Endothelial cell of hepatic sinusoid (primary cell): ENCODE results near the gene ANXA2R.
"Not testable (repeated sequence)": the region's sequence is repeated elsewhere in the genome, so short reads cannot be mapped to it uniquely, and the experiment has no call there.

ENCODE experiments used
- in situ Hi-C: cut with HindIII; loops from 2 replicates; pipeline ENCODE4 v1.10.0; 2017; ENCODE audit warnings: low sequenced_read_pairs

ANXA2R gene, protein sequence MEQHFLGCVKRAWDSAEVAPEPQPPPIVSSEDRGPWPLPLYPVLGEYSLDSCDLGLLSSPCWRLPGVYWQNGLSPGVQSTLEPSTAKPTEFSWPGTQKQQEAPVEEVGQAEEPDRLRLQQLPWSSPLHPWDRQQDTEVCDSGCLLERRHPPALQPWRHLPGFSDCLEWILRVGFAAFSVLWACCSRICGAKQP

DNA sequence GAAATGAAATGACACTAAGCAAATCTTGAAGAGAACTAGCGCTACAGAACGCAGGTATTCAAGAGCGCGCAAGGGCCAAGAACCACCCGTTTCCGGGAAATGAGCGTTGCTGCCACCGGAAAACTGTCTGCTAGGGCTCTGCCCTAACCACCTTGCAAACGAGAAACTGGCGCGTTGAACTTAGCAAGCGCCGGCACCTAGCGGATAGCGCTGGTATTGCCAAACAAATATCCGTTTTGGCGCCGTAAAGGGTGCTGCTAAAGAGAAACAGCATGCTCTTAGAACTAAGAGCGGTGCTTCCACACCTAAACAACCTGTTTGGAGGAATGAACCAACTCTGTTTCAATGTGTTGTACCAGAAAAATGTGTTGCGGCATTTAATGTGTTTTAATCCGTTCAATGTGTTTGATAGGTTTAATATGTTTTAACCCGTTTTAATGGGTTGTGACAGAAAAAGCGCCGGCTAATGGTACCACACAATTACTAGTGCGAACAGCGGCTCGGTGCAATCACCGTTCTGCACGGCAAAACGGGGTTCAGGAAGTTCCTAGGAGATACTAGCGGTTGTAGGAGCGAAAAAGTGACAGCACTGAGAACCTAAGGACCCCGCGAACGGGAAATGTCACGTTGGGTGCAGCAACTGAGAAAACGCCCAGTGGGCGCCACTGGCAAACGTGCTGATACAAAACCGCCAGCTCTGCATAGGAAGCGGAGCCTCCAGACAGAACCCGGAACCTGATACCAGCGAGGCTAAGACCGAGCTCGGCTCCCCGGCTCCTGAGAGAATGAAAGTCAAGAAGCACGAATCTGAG lies at the start of gene ANXA2R:
ANXA2R (minus strand) TSS at position 33 of the 812 bp plus-strand sequence. CDS start 273 bp downstream, outside the sequence.
- in situ Hi-C loops, result no loop called here

DNA sequence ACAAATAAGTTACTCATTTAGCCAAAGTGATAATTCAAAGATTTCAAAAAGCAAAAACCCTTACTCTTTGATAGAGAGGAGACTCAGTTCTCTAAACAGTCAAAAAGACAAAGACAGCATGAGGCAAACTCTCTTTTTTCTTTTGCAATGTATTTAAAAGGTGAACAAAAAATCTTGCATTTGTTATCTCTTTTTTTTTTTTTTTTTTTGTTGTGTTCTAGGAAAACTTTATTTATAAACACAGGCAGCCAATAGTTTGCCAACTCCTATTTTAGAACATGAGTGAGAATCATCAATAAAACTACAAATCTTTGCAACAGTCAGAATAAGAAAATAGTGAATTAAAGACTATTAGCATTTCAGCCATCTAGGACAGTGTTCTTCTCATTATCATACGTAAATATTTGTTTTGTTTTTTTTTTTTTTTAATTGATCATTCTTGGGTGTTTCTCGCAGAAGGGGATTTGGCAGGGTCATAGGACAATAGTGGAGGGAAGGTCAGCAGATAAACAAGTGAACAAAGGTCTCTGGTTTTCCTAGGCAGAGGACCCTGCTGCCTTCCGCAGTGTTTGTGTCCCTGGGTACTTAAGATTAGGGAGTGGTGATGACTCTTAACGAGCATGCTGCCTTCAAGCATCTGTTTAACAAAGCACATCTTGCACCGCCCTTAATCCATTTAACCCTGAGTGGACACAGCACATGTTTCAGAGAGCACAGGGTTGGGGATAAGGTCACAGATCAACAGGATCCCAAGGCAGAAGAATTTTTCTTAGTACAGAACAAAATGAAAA lies 46.2 kb upstream of the ANXA2R start:
- in situ Hi-C loops, result loop anchor here (25.0 kb wide), 1 partner anchor 174 kb away; no protein-coding TSS in a partner anchor

DNA sequence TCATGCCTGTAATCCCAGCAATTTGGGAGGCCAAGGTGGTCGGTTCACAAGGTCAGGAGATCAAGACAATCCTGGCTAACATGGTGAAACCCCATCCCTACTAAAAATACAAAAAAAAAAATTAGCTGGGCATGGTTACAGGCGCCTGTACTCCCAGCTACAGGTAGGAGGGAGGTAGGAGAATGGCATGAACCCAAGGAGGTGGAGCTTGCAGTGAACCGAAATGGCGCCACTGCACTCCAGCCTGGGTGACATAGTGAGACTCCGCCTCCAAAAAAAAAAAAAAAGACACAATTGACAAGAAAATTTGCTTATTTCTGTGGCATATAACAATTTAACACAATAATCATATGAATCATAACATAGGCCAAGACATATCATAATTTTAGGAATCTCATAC lies 45.3 kb upstream of the ANXA2R start:
- in situ Hi-C loops, result loop anchor here (25.0 kb wide), 1 partner anchor 173 kb away; no protein-coding TSS in a partner anchor

DNA sequence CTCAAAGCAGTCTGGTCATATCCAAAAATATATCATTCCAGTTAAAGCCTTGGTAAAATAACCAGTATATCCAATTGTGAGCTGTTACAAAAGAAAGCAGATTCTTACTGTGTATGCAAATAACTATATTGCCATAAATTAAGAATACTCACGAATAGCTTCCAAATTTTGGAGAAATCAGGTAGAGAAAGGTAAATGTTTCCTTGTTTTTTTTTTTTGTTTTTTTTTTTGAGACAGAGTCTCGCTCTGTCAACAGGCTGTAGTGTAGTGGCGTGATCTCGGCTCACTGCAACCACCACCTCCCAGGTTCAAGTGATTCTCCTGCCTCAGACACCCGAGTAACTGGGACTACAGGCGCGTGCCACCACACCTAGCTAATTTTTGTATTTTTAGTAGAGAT lies 44.3 kb upstream of the ANXA2R start:
- in situ Hi-C loops, result loop anchor here (25.0 kb wide), 1 partner anchor 172 kb away; no protein-coding TSS in a partner anchor

DNA sequence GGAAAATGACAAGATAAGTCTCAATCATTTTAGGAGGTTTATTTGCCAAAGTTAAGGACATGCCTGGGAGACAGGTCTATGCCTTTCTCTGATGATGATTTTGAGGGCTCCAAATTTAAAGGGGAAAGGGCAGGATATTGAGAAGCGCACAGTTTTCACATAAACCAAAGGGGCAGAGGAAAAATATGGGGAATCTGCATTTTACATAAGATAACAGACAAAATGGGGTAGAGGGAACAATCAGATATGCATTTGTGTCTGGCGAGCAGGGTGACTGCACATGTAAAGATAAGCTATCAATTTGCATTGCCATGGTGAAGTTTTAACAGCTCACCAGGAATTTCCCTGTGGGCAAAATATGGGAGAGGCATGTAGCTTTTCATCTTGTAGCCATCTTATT lies 41.2 kb upstream of the ANXA2R start:
- in situ Hi-C loops, result loop anchor here (25.0 kb wide), 1 partner anchor 169 kb away; no protein-coding TSS in a partner anchor

DNA sequence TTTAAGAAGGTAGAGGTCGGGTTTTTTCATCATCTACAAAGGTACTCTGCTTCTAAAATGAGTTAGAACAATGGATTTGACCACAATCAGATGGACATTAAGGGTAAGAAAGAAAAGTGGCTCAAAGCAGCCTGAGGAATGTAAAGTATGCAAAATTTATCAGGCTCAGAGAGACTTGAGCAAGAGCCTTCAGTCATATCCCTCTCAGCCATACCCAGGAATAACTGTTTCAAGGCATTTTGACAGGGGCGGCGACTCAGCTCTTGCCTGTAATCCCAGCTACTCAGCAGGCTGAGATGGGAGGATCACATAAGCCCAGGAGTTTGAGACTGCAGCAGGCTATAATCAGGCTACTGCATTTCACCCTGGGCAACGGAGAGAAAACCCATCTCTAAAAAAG lies 38.8 kb upstream of the ANXA2R start:
- in situ Hi-C loops, result loop anchor here (25.0 kb wide), 1 partner anchor 167 kb away; no protein-coding TSS in a partner anchor

DNA sequence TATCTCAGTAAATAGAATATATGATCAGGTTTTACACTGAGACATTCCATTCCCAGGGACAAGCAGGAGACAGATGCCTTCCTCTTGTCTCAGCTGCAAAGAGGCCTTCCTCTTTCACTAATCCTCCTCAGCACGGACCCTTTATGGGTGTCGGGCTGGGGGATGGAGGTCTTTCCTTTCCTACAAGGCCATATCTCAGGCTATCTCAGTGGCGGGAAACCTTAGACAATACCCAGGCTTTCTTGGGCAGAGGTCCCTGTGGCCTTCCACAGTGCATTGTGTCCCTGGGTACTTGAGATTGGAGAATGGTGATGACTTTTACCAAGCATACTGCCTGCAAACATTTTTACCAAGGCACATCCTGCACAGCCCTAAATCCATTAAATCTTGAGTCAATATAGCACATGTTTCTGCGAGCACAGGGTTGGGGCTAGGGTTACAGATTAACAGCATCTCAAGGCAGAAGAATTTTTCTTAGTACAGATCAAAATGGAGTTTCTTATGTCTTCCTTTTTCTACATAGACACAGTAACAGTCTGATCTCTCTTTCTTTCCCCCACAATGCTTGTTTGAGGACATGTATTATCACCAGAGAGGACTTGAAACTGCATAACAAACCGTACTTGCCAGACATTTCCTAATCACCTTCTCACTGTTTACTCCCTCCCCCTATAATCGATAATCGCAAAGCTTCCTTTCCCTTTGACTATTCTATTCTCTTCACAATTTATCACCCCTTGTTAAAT lies 37.5 kb upstream of the ANXA2R start:
- in situ Hi-C loops, result loop anchor here (25.0 kb wide), 1 partner anchor 165 kb away; no protein-coding TSS in a partner anchor

DNA sequence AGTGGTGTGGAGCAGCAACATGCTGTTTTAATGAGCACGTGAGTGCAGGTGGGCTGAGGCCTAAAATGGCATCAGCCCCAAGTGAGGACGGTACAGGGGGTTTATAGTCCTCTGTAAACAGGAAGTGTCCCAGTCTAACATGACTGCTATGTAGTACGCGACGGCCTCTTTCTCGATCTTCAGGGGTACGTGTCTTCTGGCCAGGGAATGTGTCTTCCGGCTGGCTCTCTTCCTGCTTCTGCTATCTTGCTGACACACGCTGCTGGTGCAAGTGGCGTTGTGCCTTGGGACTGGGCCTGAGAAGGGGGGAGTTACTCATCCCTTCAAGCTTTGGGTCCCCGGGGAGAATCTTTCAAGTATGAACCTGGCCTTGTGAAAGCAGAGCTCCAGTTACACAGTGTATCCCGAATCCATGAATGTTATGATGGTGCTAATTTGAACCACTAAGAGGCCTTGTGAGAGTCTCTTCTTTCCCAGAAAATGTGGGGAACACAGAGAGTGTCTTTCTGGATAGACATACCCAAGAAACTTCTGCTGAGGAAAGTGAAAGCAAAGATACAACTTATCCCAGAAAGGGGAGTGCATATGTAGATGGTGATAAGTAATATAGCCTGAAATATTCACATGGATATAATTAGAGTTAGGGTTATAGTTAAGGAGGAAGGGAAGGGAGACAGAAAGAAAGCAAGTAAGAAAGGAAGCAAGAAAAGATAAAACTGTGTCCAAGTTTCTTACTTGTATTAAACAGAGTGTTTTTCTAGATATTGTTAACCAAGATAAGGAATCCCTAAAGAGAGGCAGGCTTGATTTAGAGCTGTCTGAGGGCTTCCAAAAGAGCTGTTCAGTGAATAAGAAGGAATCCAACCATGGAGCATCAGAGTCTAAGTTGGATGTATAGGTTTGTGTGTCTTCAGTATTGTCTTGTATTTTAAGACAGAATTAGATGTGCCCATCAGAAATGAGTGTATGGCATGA lies 35.5 kb upstream of the ANXA2R start:
- in situ Hi-C loops, result loop anchor here (25.0 kb wide), 1 partner anchor 163 kb away; no protein-coding TSS in a partner anchor

DNA sequence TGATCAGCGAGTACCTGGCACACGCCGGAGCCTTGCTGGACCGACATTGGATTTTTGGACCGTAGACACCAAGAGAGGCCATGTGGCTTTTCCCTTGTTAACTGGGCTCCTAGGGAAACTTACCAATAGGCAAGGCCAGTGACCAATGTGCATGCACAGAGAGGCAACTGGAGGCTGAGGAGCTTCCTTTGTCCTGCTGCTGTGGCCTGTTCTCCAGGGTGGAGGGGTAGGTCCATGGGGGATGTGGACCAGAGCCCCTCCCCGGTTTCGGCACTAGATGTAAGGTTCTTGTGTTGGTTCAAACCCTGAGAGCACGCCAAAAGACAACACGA lies 34.8 kb upstream of the ANXA2R start:
- in situ Hi-C loops, result loop anchor here (25.0 kb wide), 1 partner anchor 163 kb away; no protein-coding TSS in a partner anchor

DNA sequence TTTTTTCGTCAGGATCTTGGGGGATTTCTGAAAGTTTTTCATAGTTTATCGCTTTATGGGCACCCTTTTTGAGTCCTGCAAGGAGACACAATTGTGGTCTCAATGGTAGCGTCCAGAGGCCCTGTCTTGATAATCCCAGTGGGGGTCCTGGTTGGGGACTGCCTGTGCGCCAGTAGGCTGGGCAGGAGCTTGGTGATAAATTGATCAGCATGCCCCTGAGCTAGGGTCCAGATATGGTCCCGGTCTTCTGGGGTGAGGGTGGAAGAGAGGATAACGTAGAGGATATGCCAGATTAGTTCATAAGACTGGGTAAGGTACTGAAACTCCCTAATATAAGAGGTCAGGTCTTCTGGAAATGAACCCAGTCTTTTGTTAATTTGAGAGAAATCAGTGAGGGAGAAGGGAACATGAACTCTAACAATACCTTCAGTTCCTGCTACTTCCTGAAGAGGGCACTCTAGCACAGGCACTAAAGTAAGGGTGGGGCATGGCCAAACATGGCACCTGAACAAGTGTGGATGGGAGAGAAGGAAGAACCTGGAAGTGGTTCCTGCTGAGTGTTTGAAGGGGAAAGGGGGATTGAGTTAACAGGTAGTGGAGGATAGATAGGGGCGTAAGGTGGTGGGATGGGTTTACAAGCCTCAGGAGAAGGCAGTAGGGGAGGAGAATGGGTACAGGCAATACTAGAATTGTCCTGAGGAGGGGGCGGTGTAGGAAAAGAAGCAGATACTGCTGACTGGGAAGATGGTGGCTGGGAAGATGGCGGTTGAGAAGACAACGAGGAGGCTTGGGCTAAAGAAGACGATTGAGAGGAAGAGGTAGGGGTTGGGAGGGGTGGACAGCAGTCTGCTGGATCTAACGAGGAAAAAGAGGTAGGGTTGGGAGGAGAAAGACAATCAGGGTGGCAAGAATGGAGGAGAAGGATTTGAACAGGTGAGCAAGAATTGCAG lies 33.8 kb upstream of the ANXA2R start:
- in situ Hi-C loops, result no loop called here

DNA sequence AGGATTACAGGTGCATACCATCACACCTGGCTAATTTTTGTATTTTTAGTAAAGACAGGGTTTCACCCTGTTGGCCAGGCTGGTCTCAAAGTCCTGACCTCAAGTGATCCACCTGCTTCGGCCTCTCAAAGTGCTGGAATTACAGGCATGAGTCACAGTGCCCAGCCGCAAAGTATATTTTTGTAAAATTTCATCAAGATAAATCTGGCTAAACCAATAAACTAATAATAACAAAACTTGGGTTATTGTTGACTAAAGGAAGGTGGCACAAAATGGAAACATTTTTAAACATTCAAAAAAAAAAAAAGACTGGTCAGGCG lies 29.2 kb upstream of the ANXA2R start:
- in situ Hi-C loops, result not testable (repeated sequence)

DNA sequence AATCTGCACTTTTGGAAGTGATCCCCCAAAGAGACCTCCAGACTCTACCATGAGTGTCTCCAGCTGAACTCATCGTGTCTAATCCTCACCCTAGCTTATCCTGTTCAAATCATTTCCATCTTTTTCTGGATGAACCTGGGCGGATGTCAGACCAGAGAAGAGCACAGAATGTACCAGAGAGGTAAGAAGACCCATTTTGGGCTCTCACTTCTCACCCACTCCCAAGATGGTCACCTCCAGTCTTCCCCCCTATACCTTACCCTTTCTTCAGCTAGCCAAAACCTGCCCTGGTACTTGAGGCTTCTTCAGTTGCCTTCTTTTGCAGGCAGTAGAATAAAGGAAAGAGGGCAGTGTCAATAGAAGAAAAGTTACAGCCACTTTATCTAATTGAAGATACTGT lies 27.9 kb upstream of the ANXA2R start:
- in situ Hi-C loops, result no loop called here

DNA sequence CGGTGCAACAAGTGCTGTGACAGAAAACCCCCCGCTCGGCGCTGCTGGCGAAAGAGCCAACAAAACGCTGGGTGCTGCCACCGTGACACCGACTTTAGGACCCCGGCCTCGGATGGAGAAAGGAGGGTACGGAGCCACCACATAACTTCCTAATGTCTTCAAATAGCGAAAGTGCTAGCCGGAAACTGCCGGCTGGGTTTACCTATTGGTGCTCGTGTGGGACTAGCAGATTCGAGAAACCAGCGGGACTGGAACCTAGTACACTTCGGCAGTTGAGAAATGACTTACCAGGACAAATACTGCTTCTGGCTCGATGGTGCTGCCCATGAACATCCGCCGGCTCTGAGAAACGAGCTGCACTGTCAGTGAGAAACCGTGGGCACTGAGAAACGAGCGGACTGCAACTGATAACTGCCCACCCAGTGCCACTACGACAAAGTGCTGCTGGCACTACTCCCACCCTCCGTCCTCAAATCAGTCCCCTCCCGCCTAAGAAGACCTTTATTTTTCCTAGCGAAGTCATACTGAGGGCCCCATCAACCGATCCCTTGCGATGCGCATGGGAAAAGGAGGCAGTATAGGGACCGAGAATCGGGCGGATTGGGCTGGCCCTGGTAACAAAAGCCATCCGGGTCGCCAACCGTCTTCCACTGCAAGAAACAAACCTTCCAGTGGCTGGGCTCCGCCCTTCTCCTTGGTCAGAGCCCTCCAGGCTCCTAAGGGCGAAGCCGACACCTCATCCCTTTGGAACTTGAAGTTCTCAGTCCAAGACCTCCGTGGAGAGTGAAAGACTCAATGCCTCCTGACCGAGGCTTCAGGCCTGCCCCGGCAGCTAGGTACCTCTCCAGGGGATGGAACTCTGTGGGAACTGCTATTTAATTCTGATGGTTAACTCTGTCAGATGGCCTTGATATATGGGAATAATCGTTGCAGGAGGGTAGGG lies 27.0 kb upstream of the ANXA2R start:
- in situ Hi-C loops, result no loop called here

DNA sequence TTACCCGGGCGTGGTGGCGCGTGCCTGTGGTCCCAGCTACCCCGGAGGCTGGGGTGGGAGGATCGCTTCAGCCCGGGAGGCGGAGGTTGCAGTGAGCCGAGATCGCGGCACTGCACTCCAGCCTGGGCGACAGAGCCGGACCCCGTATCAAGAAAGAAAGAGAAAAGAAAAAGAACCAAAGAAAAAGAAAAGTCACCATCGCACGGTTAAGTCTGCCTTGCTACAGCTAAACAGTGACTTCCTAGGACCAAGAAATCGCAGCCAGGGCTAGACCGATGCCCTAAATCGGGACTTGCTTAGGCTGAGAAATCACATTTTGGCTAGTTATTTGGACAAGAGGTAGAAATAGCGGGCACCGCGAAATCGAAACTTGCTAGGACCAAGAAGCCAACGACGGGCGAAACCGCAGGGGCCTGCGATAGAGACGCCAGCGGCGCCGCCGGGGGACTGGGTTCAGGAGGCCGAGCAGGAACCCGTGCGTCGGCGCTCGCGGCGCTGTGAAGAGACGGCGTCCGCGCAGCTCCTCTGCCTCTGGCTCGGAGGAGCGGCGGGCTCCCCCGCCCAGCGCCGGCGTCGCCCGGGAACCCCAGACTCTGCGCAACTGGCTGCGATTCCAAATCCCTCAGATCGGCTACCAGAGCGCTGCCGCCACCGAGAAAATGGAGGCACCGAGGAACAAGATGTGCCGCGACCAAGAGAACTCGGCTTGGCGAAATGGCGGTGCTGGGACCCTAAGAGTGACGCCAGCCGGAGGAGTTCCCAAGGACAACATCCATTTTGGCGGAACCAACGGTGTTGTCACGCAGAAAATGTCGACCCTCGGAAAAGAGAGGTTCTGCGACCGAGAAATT lies 26.1 kb upstream of the ANXA2R start:
- in situ Hi-C loops, result no loop called here

DNA sequence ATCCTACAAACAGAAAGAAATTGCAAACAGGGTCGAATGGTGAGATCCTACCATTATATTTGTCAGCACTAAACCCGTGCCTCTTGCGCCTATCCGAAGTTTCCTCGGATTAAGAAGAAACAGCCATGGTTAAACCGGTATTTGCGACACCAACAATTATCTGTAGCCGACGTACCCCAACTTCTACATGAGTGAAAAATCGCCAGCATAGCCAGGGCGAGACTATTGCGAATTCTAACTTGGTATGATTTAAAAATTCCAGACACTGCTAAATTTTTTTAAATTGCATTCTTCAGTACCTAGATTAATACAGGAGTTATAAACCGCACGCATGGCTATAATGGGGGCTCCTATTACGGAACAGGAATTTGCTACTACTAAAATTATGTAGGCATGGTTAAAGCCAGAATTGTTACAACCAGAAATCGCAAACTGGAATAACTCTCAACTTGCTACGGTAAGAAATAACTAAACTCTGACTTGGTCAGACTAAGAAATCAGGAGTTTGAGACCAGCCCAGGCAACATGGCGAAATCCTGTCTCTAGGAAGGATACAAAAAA lies 25.3 kb upstream of the ANXA2R start:
- in situ Hi-C loops, result no loop called here

DNA sequence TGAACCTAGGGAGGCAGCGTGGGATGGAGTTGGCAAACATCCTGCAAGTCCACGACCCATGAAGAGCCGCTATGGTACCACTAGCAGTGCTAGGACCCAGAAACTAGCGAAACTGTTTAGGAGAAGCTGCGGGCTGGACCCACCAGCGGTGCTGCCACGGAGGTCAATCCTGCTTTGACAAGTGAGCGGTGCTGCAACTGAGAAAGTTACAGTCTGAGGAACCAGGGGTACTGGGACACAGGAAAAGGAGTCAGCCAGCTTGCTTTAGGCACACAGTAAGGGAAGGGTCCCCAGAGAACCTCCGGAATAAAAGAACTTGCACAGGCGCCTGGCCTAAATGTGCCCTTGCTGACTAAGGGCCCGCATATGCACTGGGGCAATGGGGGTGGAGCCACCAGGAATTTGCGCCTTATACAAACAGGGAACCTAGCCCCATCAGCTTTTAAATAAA lies 23.6 kb upstream of the ANXA2R start:
- in situ Hi-C loops, result no loop called here
